H1 (cell line): Measurements from ENCODE around the gene GPR31. TPM values are rescaled to one million over a fixed set of nuclear protein-coding genes. Genes with fewer than 3 reads are reported as not detected.

Source experiments
- BACH1 ChIP-seq: IDR thresholded peaks from 2 replicates; pipeline ENCODE4 v1.6.1; 2012; ENCODE audit warnings: low read length, improper control_type of control experiment
- EGR1 ChIP-seq: IDR thresholded peaks from 2 replicates; pipeline ENCODE4 v1.6.1; 2011; ENCODE audit warnings: low read depth, low read length, borderline replicate concordance
- FOSL1 ChIP-seq: IDR thresholded peaks from 2 replicates; pipeline ENCODE4 v1.6.1; 2011; ENCODE audit warnings: mild to moderate bottlenecking, low read depth, low read length, moderate library complexity; ENCODE audit not compliant: insufficient read depth
- HDAC2 ChIP-seq, 2 experiments: fragments of 300-600 bp in 1 of 2; sonication (generic) in 1 of 2; IDR thresholded peaks; 2 replicates each; pipeline ENCODE4 v1.6.1; 2011 to 2012; ENCODE audit warnings: low read depth in 2 of 2, low read length in 2 of 2, mild to moderate bottlenecking in 2 of 2, moderate library complexity in 2 of 2, borderline replicate concordance in 1 of 2, inconsistent platforms in 1 of 2
- RXRA ChIP-seq: IDR thresholded peaks from 2 replicates; pipeline ENCODE4 v1.6.1; 2011; ENCODE audit warnings: low read depth, mild to moderate bottlenecking, low read length, moderate library complexity; ENCODE audit not compliant: insufficient read depth
- SIN3A ChIP-seq, 2 experiments: IDR thresholded peaks in 1 of 2; conservative IDR thresholded peaks in 1 of 2; 2 replicates each; pipeline ENCODE4 v1.6.1; 2011 to 2012; ENCODE audit warnings: low read length in 2 of 2, improper control_type of control experiment in 1 of 2, low read depth in 1 of 2, mild to moderate bottlenecking in 1 of 2
- polyA plus RNA-seq, 7 experiments: library from polyadenylated mRNA; depleted of rRNA in 3 of 7; stranded (reverse) in 5 of 7; unstranded in 2 of 7; fragments of >200 nt in 5 of 7; fragments of 200-250 nt in 2 of 7; gene quantifications; 1 replicate in 5 of 7; 2 replicates in 1 of 7; 4 replicates in 1 of 7; pipeline versions ENCODE4 v1.2.1 to v1.2.3, GENCODE V29; 2011 to 2013; ENCODE audit warnings: missing spikeins in 2 of 7, mixed read lengths in 2 of 7
- total RNA-seq: library from RNA; stranded (reverse); fragmentation: NEBNext Ultra II Directional; extraction: Animal tissue kit (Norgen Biotek cat#: 25700); gene quantifications from 2 replicates; pipeline ENCODE4 v1.2.1, GENCODE V29; 2021
- TF ChIP-seq, protein P1 (sequence below), 3 experiments: IDR thresholded peaks; 1 replicate in 2 of 3; 2 replicates in 1 of 3; pipeline versions ENCODE4 v1.5.1 to v1.6.1; 2011; ENCODE audit warnings: low read length in 3 of 3, mild to moderate bottlenecking in 3 of 3, inconsistent platforms in 2 of 3, low read depth in 1 of 3, moderate library complexity in 1 of 3; ENCODE audit not compliant: insufficient read depth in 1 of 3; ENCODE audit errors: control extremely low read depth in 1 of 3

GPR31 gene
- total and polyA plus RNA-seq, 2 of the 8 experiments (the other 6 are each of a cell fraction or from before 2014, with no cell fraction given): not detected

DNA sequence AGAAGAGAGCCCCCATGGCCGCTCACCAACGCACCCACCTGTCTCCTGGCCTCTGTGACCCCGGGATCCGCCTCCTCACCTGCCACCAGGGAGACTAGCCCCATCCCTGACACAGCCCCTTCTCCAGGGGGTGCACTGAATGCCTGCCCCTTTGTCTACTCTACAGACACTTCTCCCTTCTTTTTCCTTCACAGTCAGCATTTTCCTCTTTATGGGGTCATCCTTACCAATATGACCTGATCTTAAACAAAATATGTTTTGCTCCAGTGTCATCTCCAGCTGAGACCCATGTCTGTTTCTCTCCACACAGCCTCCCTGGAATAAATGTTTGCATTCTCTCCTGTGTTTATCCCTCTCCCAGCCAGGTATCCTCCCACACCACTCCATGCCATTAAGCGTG is 49.5 kb downstream of the GPR31 start (continued):
- TF ChIP-seq, protein P1, sequence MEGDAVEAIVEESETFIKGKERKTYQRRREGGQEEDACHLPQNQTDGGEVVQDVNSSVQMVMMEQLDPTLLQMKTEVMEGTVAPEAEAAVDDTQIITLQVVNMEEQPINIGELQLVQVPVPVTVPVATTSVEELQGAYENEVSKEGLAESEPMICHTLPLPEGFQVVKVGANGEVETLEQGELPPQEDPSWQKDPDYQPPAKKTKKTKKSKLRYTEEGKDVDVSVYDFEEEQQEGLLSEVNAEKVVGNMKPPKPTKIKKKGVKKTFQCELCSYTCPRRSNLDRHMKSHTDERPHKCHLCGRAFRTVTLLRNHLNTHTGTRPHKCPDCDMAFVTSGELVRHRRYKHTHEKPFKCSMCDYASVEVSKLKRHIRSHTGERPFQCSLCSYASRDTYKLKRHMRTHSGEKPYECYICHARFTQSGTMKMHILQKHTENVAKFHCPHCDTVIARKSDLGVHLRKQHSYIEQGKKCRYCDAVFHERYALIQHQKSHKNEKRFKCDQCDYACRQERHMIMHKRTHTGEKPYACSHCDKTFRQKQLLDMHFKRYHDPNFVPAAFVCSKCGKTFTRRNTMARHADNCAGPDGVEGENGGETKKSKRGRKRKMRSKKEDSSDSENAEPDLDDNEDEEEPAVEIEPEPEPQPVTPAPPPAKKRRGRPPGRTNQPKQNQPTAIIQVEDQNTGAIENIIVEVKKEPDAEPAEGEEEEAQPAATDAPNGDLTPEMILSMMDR (IDR thresholded peaks at IDR 0.05; ENCODE audit: control extremely low read depth in 1 of 3, insufficient read depth in 1 of 3, low read depth in 1 of 3, low read length in 3 of 3): no peak
- no peak for TF ChIP-seq FOSL1
- no peak for TF ChIP-seq BACH1
- no peak for TF ChIP-seq SIN3A (conservative IDR thresholded peaks at IDR 0.05 in 1 of 2, IDR thresholded peaks at IDR 0.05 in 1 of 2; ENCODE audit: low read depth in 1 of 2, low read length in 2 of 2)
- no peak for TF ChIP-seq EGR1
- no peak for TF ChIP-seq RXRA
- no peak for TF ChIP-seq HDAC2 (IDR thresholded peaks at IDR 0.05; ENCODE audit: borderline replicate concordance in 1 of 2, low read depth in 2 of 2, low read length in 2 of 2)
